ENCODE measurements around the gene ENDOV.

DNA sequence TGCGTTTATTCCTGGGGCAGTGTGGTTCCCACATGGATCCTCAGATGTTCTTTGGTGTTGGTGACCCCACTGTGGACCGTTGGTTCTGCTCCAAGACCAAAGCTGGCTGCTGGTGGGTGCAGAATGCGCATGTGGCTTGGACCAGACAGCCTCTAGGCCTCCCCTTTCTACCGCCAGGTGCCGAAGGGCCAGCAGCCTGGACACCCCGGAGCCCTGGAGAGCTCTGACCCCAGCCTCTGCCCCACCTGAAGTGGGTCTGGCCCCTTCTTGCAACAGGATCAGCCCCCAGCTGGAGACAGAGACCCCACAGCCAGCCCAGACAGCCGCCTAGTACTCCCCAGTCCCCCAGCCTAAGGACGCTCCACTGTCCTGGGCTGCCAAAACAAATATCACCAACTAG is 43.0 kb downstream of the ENDOV start:
- TF ChIP-seq, protein P1, sequence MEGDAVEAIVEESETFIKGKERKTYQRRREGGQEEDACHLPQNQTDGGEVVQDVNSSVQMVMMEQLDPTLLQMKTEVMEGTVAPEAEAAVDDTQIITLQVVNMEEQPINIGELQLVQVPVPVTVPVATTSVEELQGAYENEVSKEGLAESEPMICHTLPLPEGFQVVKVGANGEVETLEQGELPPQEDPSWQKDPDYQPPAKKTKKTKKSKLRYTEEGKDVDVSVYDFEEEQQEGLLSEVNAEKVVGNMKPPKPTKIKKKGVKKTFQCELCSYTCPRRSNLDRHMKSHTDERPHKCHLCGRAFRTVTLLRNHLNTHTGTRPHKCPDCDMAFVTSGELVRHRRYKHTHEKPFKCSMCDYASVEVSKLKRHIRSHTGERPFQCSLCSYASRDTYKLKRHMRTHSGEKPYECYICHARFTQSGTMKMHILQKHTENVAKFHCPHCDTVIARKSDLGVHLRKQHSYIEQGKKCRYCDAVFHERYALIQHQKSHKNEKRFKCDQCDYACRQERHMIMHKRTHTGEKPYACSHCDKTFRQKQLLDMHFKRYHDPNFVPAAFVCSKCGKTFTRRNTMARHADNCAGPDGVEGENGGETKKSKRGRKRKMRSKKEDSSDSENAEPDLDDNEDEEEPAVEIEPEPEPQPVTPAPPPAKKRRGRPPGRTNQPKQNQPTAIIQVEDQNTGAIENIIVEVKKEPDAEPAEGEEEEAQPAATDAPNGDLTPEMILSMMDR (IDR thresholded peaks at IDR 0.05) = no peak
- TF ChIP-seq POLR2AphosphoS5 (IDR thresholded peaks at IDR 0.05; ENCODE audit: insufficient read depth in 1 of 2, low read depth in 1 of 2) (no peak), POLR2A (IDR thresholded peaks at IDR 0.05) (no peak)
